GM23338 (cell line): Measurements from ENCODE around the gene WDHD1.

Experiments used
- CREB1 ChIP-seq: fragments of 250-450 bp; sonication (Bioruptor Pico); IDR thresholded peaks from 2 replicates; pipeline ENCODE4 v1.5.0; 2020; ENCODE audit warnings: low read depth, mild to moderate bottlenecking, moderate library complexity
- CTCF ChIP-seq, 2 experiments: fragments of 200-600 bp in 1 of 2; sonication (generic) in 1 of 2; conservative IDR thresholded peaks; 2 replicates each; pipeline versions ENCODE4 v1.5.1 to v1.6.1; 2016 to 2017; ENCODE audit warnings: antibody characterized with exemption in 2 of 2, low read depth in 2 of 2, mild to moderate bottlenecking in 2 of 2, moderate library complexity in 1 of 2
- ETS1 ChIP-seq: IDR thresholded peaks from 2 replicates; pipeline ENCODE4 v1.6.1; 2016; ENCODE audit warnings: antibody characterized with exemption
- EZH2 ChIP-seq: fragments of 200-600 bp; sonication (generic); IDR thresholded peaks from one replicate; pipeline ENCODE4 v1.8.0; 2017; ENCODE audit warnings: antibody characterized with exemption, mild to moderate bottlenecking, low read depth; ENCODE audit not compliant: unreplicated experiment
- JUNB ChIP-seq: IDR thresholded peaks from one replicate; pipeline ENCODE4 v1.6.1; 2016; ENCODE audit warnings: antibody characterized with exemption; ENCODE audit not compliant: unreplicated experiment
- NANOG ChIP-seq: IDR thresholded peaks from 2 replicates; pipeline ENCODE4 v1.6.1; 2016; ENCODE audit warnings: antibody characterized with exemption, borderline replicate concordance
- POLR2AphosphoS5 ChIP-seq: IDR thresholded peaks from 2 replicates; pipeline ENCODE4 v1.6.1; 2016; ENCODE audit warnings: antibody characterized with exemption, low read depth
- REST ChIP-seq: IDR thresholded peaks from one replicate; pipeline ENCODE4 v1.6.1; 2018; ENCODE audit warnings: antibody characterized with exemption; ENCODE audit not compliant: unreplicated experiment

- TF ChIP-seq REST (no peak), CTCF (conservative IDR thresholded peaks at IDR 0.05; ENCODE audit: low read depth in 2 of 2) (no peak), EZH2 (no peak), CREB1 (no peak), POLR2AphosphoS5 (no peak), JUNB (no peak), ETS1 (no peak), NANOG (no peak)
These were observed 51.0 kb downstream of the WDHD1 start for GRCh38 chr14:54975856-54976255.
